Natural killer cell (primary cell): ENCODE data around the gene TRIM2. TPM values are rescaled to one million over a fixed set of nuclear protein-coding genes. Genes with fewer than 3 reads are reported as not detected.
A peak's percentile ranks its signal among the peaks of the same experiment; 100 is the strongest.

Experiments
- ATAC-seq, 3 donors: fragments of 150-1000 bp in 2 of 3; fragments of 200-7000 bp in 1 of 3; cut with Tn5 transposase; 1 replicate in 1 of 3; 2 replicates in 2 of 3; pipeline ENCODE4 v1.10.0; 2021; ENCODE audit warnings: mild to moderate bottlenecking in 2 of 3, moderate library complexity in 2 of 3
- DNase-seq, 2 donors: peaks; one replicate each; pipeline versions ENCODE4 v3.0.0 to v3.0.0-alpha.2; 2013 to 2021; ENCODE audit warnings: mixed read lengths in 1 of 2
- H3K27ac ChIP-seq: one replicate; pipeline ENCODE4 v1.5.1; 2013; ENCODE audit warnings: mild to moderate bottlenecking, low read length
- H3K27me3 ChIP-seq: one replicate; pipeline ENCODE4 v1.6.1; 2013; ENCODE audit warnings: low read length; ENCODE audit not compliant: control insufficient read depth, insufficient read depth
- H3K36me3 ChIP-seq: one replicate; pipeline ENCODE4 v1.6.1; 2013; ENCODE audit warnings: low read length; ENCODE audit not compliant: control insufficient read depth, insufficient read depth
- H3K4me1 ChIP-seq: one replicate; pipeline ENCODE4 v1.6.1; 2013; ENCODE audit warnings: low read length; ENCODE audit not compliant: control insufficient read depth, insufficient read depth
- H3K4me3 ChIP-seq: one replicate; pipeline ENCODE4 v1.5.1; 2013; ENCODE audit warnings: low read length
- H3K9me3 ChIP-seq: one replicate; pipeline ENCODE4 v1.6.1; 2013; ENCODE audit warnings: low read length; ENCODE audit not compliant: control insufficient read depth, insufficient read depth
- H3K27ac Mint-ChIP-seq, 2 donors: one replicate each; pipeline ENCODE4 v1.8.0; 2022; ENCODE audit warnings: mild to moderate bottlenecking in 2 of 2, mixed read lengths in 2 of 2, moderate library complexity in 1 of 2
- H3K27me3 Mint-ChIP-seq, 2 donors: one replicate each; pipeline ENCODE4 v1.8.0; 2022; ENCODE audit warnings: low read depth in 2 of 2, mixed read lengths in 2 of 2
- H3K36me3 Mint-ChIP-seq: one replicate; pipeline ENCODE4 v1.8.0; 2022; ENCODE audit warnings: mixed read lengths
- H3K4me1 Mint-ChIP-seq, 2 donors: one replicate each; pipeline ENCODE4 v1.8.0; 2022; ENCODE audit warnings: mixed read lengths in 2 of 2
- H3K4me3 Mint-ChIP-seq: one replicate; pipeline ENCODE4 v1.8.0; 2022; ENCODE audit warnings: mild to moderate bottlenecking, moderate library complexity, mixed read lengths
- H3K9me3 Mint-ChIP-seq, 2 donors: one replicate each; pipeline ENCODE4 v1.8.0; 2022; ENCODE audit warnings: mixed read lengths in 2 of 2
- CTCF ChIP-seq: fragments of 200-600 bp; IDR thresholded peaks from one replicate; pipeline ENCODE4 v1.8.0; 2022; ENCODE audit warnings: antibody characterized with exemption
- WGBS: methylation state at CpG from one replicate; pipeline ENCODE4 v1.1.7; 2013; ENCODE audit warnings: missing lambda C conversion rate; ENCODE audit not compliant: insufficient coverage; 5-methylcytosine and 5-hydroxymethylcytosine counted together
- intact Hi-C: fragments of 100-400 bp; cut with micrococcal nuclease; formaldehyde crosslinking; loops from one replicate; pipeline ENCODE4 v1.14.2; 2022
- total RNA-seq, 4 donors: library from RNA; stranded (reverse); fragments of 120-200 nt in 1 of 4; gene quantifications; one replicate each; pipeline versions ENCODE4 v1.2.3 to v1.2.4, GENCODE V29; 2013 to 2022

Gene TRIM2
- total RNA-seq, 3 donors from 2014 or later (not counting 1 experiment from before 2014, with no cell fraction given), result 0.11 TPM; not detected in 2

DNA sequence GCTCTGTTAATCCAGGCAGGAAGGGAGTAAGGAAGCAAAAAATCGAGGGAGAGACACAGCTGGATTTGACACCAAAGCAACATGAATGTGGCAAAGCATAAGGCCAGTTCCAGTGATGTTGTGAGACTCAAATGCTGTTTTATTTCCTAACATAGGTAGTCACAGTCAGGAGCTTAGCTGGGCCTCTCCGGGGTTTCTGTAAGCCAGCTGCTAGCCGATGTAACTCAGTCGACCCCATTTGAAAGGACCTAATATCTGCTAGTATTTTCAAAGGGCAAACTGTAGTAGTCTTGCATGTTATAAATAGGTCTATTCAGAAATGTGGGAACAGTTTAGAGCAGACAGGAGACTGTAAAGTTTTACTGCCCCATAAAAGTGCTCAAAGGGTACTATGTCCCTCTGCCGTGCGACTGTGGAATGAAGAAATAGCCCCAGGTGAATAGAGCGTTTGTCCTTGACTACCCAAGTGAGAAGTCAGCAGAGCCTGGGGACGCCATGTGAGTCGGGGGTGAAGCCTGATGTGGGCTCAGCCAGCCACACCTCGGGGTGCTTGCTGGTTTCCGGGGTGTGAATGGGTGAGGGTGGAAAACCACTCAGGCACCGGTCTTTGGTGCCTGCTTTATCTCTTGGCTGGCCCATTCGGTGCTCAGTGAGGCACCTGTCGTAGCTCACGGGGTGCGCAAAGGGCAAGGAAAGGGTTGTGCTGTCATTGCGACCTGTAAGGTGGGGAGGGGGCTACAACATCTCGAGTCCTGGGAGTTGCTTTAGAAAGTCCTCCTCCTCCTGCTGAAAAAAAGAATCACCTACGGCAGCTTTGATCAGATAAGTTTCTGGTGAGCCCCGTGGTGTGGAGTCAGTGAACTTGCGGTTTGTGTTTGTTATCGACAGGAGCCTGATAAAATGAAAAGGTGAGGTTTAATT is 745 bp downstream of the TRIM2 start:
- no peaks in the 10 kb centered on the region for H3K36me3 Mint-ChIP-seq
- no peaks in the 10 kb centered on the region for H3K9me3 ChIP-seq
- peaks cover 8 to 14% of the 10 kb centered on the region in 2 donors for H3K27me3 Mint-ChIP-seq
- DNase-seq (peak in 1 of 2 donors; percentile 60), ATAC-seq (peak in 1 of 3 donors; percentile 54)
- no peak overlapping the region for H3K27ac Mint-ChIP-seq
- intact Hi-C loops, result no loop called here
- H3K4me3 Mint-ChIP-seq, result no peak overlapping the region
- WGBS, result 50% methylated on average over 22 of the region's 22 CpGs
- H3K4me3 ChIP-seq, result no peak overlapping the region
- H3K4me1 ChIP-seq, result peaks cover 9% of the 10 kb centered on the region
- no peaks in the 10 kb centered on the region for H3K27me3 ChIP-seq
- no peaks in the 10 kb centered on the region for H3K36me3 ChIP-seq
- no peaks in the 10 kb centered on the region for H3K9me3 Mint-ChIP-seq
- peaks cover 0 to 13% of the 10 kb centered on the region in 2 donors for H3K4me1 Mint-ChIP-seq
- TF ChIP-seq CTCF, result no peak
- no peak overlapping the region for H3K27ac ChIP-seq

GRCh38 chr4:153205757-153206156 is 1.5 kb downstream of the TRIM2 start:
- Mint-ChIP-seq H3K4me1 (peaks cover 0 to 13% of the 10 kb centered on the region in 2 donors), H3K4me3 (no peak overlapping the region), H3K36me3 (no peaks in the 10 kb centered on the region), H3K27me3 (peaks cover 8 to 14% of the 10 kb centered on the region in 2 donors), H3K9me3 (no peaks in the 10 kb centered on the region), H3K27ac (no peak overlapping the region)
- no peaks in the 10 kb centered on the region for H3K36me3 ChIP-seq
- DNase-seq (peak in 1 of 2 donors; percentile 6), ATAC-seq (no peak)
- no peak overlapping the region for H3K27ac ChIP-seq
- no peaks in the 10 kb centered on the region for H3K27me3 ChIP-seq
- no peak for TF ChIP-seq CTCF
- no peak overlapping the region for H3K4me3 ChIP-seq
- H3K9me3 ChIP-seq, result no peaks in the 10 kb centered on the region
- intact Hi-C loops, result no loop called here
- H3K4me1 ChIP-seq, result peaks cover 9% of the 10 kb centered on the region
- 76% methylated on average over 5 of the region's 5 CpGs for WGBS

DNA sequence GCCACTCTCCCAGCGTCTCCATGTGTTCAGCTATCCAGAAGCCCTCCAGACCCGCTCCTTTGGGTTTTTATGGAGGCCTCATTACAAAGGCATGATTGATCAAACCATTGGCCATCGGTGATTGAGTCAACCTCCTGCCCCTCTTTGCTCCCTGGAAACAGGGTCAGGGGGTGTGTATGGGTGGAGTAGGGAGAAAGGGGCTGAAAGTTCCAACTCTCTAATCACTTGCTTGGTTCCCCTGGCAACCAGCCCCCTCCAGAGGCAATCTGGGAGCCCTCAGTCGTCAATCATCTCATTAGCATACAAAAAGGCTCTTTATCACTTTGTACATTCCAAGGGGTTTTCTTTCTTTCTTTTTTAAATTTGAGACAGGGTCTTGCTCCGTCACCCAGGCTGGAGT is 2.3 kb downstream of the TRIM2 start:
- H3K36me3 Mint-ChIP-seq, result no peaks in the 10 kb centered on the region
- no peaks in the 10 kb centered on the region for H3K36me3 ChIP-seq
- WGBS, result 77% methylated on average over 5 of the region's 5 CpGs
- ATAC-seq (no peak), DNase-seq (no peak)
- H3K4me1 Mint-ChIP-seq, result peaks cover 0 to 13% of the 10 kb centered on the region in 2 donors
- no peak overlapping the region for H3K4me3 ChIP-seq
- no peaks in the 10 kb centered on the region for H3K27me3 ChIP-seq
- peaks cover 8 to 14% of the 10 kb centered on the region in 2 donors for H3K27me3 Mint-ChIP-seq
- H3K27ac Mint-ChIP-seq, result no peak overlapping the region
- no peaks in the 10 kb centered on the region for H3K9me3 Mint-ChIP-seq
- no peak for TF ChIP-seq CTCF
- no peaks in the 10 kb centered on the region for H3K9me3 ChIP-seq
- intact Hi-C loops, result no loop called here
- peaks cover 9% of the 10 kb centered on the region for H3K4me1 ChIP-seq
- H3K27ac ChIP-seq, result no peak overlapping the region
- H3K4me3 Mint-ChIP-seq, result no peak overlapping the region
